HEK293 (cell line): ENCODE data around the gene SIX2.

Experiments used
- YY2 ChIP-seq: fragments of 450-650 bp; formaldehyde crosslinking; IDR thresholded peaks from 2 replicates; pipeline ENCODE4 v1.5.1; 2016; ENCODE audit warnings: missing biosample characterization, missing genetic modification characterization
- ZBTB48 ChIP-seq: fragments of 450-650 bp; formaldehyde crosslinking; IDR thresholded peaks from 2 replicates; pipeline ENCODE4 v1.5.1; 2016; ENCODE audit warnings: missing biosample characterization, missing genetic modification characterization
- ZEB2 ChIP-seq: fragments of 450-650 bp; formaldehyde crosslinking; IDR thresholded peaks from 2 replicates; pipeline ENCODE4 v1.5.1; 2016; ENCODE audit warnings: missing biosample characterization, missing genetic modification characterization
- ZFP37 ChIP-seq: fragments of 450-650 bp; formaldehyde crosslinking; IDR thresholded peaks from 2 replicates; pipeline ENCODE4 v1.5.1; 2016; ENCODE audit warnings: missing biosample characterization, missing genetic modification characterization
- ZNF10 ChIP-seq: fragments of 450-650 bp; formaldehyde crosslinking; IDR thresholded peaks from 2 replicates; pipeline ENCODE4 v1.5.1; 2017; ENCODE audit warnings: missing biosample characterization, missing genetic modification characterization
- ZNF112 ChIP-seq: fragments of 450-650 bp; formaldehyde crosslinking; IDR thresholded peaks from 2 replicates; pipeline ENCODE4 v1.5.0; 2017; ENCODE audit warnings: missing biosample characterization, missing genetic modification characterization
- ZNF169 ChIP-seq: fragments of 450-650 bp; formaldehyde crosslinking; IDR thresholded peaks from 2 replicates; pipeline ENCODE4 v1.5.1; 2016; ENCODE audit warnings: missing biosample characterization, missing genetic modification characterization
- ZNF174 ChIP-seq: fragments of 450-650 bp; formaldehyde crosslinking; IDR thresholded peaks from 2 replicates; pipeline ENCODE4 v1.5.0; 2017; ENCODE audit warnings: missing biosample characterization, mild to moderate bottlenecking, missing genetic modification characterization
- ZNF184 ChIP-seq: fragments of 450-650 bp; IDR thresholded peaks from 2 replicates; pipeline ENCODE4 v1.5.1; 2018; ENCODE audit warnings: missing biosample characterization, mild to moderate bottlenecking, missing genetic modification characterization
- ZNF248 ChIP-seq: fragments of 450-650 bp; formaldehyde crosslinking; IDR thresholded peaks from 2 replicates; pipeline ENCODE4 v1.5.1; 2017; ENCODE audit warnings: missing biosample characterization, missing genetic modification characterization
- ZNF423 ChIP-seq: fragments of 450-650 bp; formaldehyde crosslinking; IDR thresholded peaks from 2 replicates; pipeline ENCODE4 v1.5.1; 2016; ENCODE audit warnings: missing biosample characterization, missing genetic modification characterization
- ZNF510 ChIP-seq: fragments of 450-650 bp; formaldehyde crosslinking; IDR thresholded peaks from 2 replicates; pipeline ENCODE4 v1.5.1; 2018; ENCODE audit warnings: mild to moderate bottlenecking, missing genetic modification characterization, missing biosample characterization; ENCODE audit not compliant: insufficient replicate concordance
- ZNF596 ChIP-seq: fragments of 450-650 bp; IDR thresholded peaks from 2 replicates; pipeline ENCODE4 v1.5.0; 2018; ENCODE audit warnings: missing biosample characterization, mild to moderate bottlenecking, missing genetic modification characterization, moderate library complexity
- ZNF621 ChIP-seq: fragments of 450-650 bp; formaldehyde crosslinking; IDR thresholded peaks from 2 replicates; pipeline ENCODE4 v1.5.1; 2017; ENCODE audit warnings: missing biosample characterization, missing genetic modification characterization
- ZNF654 ChIP-seq: fragments of 450-650 bp; formaldehyde crosslinking; IDR thresholded peaks from 2 replicates; pipeline ENCODE4 v1.5.1; 2016; ENCODE audit warnings: low read depth, missing biosample characterization, missing genetic modification characterization
- ZNF670 ChIP-seq: fragments of 450-650 bp; formaldehyde crosslinking; IDR thresholded peaks from 2 replicates; pipeline ENCODE4 v1.5.1; 2016; ENCODE audit warnings: missing biosample characterization, missing genetic modification characterization, low read depth
- ZNF791 ChIP-seq: fragments of 450-650 bp; formaldehyde crosslinking; IDR thresholded peaks from 2 replicates; pipeline ENCODE4 v1.5.1; 2016; ENCODE audit warnings: missing biosample characterization, missing genetic modification characterization
- ZNF830 ChIP-seq: fragments of 450-650 bp; IDR thresholded peaks from 2 replicates; pipeline ENCODE4 v1.5.0; 2018; ENCODE audit warnings: missing biosample characterization, missing genetic modification characterization, low read depth, mild to moderate bottlenecking, moderate library complexity
- TF ChIP-seq, protein P1 (sequence below): fragments of 450-650 bp; formaldehyde crosslinking; IDR thresholded peaks from 2 replicates; pipeline ENCODE4 v1.5.0; 2017; ENCODE audit warnings: missing biosample characterization, missing genetic modification characterization, borderline replicate concordance
- TF ChIP-seq, protein P2 (sequence below): fragments of 450-650 bp; formaldehyde crosslinking; IDR thresholded peaks from 2 replicates; pipeline ENCODE4 v1.5.1; 2016; ENCODE audit warnings: missing biosample characterization, missing genetic modification characterization
- TF ChIP-seq, protein P3 (sequence below): fragments of 450-650 bp; formaldehyde crosslinking; IDR thresholded peaks from 2 replicates; pipeline ENCODE4 v1.5.1; 2017; ENCODE audit warnings: missing biosample characterization, mild to moderate bottlenecking, missing genetic modification characterization, moderate library complexity
- TF ChIP-seq, protein P4 (sequence below): fragments of 450-650 bp; formaldehyde crosslinking; IDR thresholded peaks from 2 replicates; pipeline ENCODE4 v1.5.1; 2017; ENCODE audit warnings: missing biosample characterization, missing genetic modification characterization
- TF ChIP-seq, protein P5 (sequence below): fragments of 450-650 bp; formaldehyde crosslinking; IDR thresholded peaks from 2 replicates; pipeline ENCODE4 v1.5.1; 2016; ENCODE audit warnings: missing biosample characterization, missing genetic modification characterization
- TF ChIP-seq, protein P6 (sequence below): fragments of 450-650 bp; formaldehyde crosslinking; IDR thresholded peaks from 2 replicates; pipeline ENCODE4 v1.5.1; 2016; ENCODE audit warnings: missing biosample characterization, missing genetic modification characterization
- TF ChIP-seq, protein P7 (sequence below): fragments of 450-650 bp; formaldehyde crosslinking; IDR thresholded peaks from 2 replicates; pipeline ENCODE4; 2016; ENCODE audit warnings: missing biosample characterization, missing genetic modification characterization
- TF ChIP-seq, protein P8 (sequence below): fragments of 450-650 bp; formaldehyde crosslinking; IDR thresholded peaks from 2 replicates; pipeline ENCODE4 v1.5.1; 2016; ENCODE audit warnings: missing biosample characterization, missing genetic modification characterization
- TF ChIP-seq, protein P9 (sequence below): fragments of 450-650 bp; formaldehyde crosslinking; IDR thresholded peaks from 2 replicates; pipeline ENCODE4 v1.5.1; 2016; ENCODE audit warnings: missing biosample characterization, missing genetic modification characterization

The SIX2 gene

DNA sequence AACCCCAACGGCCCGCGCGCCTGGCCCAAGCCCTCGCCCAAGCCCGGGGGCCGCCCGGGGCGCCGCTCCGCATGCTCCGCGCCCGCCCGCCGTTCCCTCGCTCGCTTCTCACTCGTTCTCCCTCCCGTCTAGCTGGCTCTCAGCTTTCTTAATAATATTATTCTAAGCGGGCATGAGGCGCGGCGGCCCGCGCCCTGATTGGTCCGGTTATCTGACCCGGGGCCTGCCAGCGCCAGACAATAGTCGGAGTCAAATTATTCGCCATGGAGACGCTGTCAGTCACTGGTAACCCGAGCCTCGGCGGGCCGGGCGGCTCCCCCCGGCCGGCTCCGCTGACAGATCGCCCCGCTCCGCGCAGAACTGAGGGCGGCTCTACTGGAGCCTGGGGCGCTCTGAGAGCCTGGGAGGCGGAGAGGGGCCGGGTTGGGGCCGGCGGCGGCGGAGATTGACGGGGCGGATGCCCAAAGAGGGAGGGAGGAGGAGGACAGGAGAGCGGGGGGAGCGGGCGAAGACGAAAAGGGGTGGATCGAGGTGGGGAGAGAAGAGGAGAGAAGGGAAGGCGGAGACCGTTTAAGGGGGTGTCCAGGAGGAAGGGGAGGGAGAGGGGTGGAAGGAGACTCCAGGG lies at the start of gene SIX2 (continued):
- TF ChIP-seq, protein P1, sequence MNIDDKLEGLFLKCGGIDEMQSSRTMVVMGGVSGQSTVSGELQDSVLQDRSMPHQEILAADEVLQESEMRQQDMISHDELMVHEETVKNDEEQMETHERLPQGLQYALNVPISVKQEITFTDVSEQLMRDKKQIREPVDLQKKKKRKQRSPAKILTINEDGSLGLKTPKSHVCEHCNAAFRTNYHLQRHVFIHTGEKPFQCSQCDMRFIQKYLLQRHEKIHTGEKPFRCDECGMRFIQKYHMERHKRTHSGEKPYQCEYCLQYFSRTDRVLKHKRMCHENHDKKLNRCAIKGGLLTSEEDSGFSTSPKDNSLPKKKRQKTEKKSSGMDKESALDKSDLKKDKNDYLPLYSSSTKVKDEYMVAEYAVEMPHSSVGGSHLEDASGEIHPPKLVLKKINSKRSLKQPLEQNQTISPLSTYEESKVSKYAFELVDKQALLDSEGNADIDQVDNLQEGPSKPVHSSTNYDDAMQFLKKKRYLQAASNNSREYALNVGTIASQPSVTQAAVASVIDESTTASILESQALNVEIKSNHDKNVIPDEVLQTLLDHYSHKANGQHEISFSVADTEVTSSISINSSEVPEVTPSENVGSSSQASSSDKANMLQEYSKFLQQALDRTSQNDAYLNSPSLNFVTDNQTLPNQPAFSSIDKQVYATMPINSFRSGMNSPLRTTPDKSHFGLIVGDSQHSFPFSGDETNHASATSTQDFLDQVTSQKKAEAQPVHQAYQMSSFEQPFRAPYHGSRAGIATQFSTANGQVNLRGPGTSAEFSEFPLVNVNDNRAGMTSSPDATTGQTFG (tag by site-specific recombination), result no peak
- TF ChIP-seq ZBTB48 (tag by site-specific recombination) (peak; percentile 67), YY2 (no peak), ZNF174 (tag by site-specific recombination) (no peak), ZNF791 (tag by site-specific recombination) (no peak), ZNF112 (tag by site-specific recombination) (no peak), ZNF510 (tag by site-specific recombination) (no peak), ZNF621 (no peak), ZEB2 (tag by site-specific recombination) (peak; percentile 90), ZNF423 (tag by site-specific recombination) (no peak), ZNF670 (tag by site-specific recombination) (no peak), ZFP37 (tag by site-specific recombination) (no peak), ZNF830 (no peak), ZNF654 (no peak), ZNF169 (tag by site-specific recombination) (no peak), ZNF596 (tag by site-specific recombination) (peak; percentile 75; the same call in 1 of the 2 replicates), ZNF10 (no peak), ZNF184 (tag by site-specific recombination) (no peak), ZNF248 (tag by site-specific recombination) (no peak)
- TF ChIP-seq, protein P2, sequence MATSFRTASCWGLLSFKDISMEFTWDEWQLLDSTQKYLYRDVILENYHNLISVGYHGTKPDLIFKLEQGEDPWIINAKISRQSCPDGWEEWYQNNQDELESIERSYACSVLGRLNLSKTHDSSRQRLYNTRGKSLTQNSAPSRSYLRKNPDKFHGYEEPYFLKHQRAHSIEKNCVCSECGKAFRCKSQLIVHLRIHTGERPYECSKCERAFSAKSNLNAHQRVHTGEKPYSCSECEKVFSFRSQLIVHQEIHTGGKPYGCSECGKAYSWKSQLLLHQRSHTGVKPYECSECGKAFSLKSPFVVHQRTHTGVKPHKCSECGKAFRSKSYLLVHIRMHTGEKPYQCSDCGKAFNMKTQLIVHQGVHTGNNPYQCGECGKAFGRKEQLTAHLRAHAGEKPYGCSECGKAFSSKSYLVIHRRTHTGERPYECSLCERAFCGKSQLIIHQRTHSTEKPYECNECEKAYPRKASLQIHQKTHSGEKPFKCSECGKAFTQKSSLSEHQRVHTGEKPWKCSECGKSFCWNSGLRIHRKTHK (tag by site-specific recombination), result no peak
- TF ChIP-seq, protein P3, sequence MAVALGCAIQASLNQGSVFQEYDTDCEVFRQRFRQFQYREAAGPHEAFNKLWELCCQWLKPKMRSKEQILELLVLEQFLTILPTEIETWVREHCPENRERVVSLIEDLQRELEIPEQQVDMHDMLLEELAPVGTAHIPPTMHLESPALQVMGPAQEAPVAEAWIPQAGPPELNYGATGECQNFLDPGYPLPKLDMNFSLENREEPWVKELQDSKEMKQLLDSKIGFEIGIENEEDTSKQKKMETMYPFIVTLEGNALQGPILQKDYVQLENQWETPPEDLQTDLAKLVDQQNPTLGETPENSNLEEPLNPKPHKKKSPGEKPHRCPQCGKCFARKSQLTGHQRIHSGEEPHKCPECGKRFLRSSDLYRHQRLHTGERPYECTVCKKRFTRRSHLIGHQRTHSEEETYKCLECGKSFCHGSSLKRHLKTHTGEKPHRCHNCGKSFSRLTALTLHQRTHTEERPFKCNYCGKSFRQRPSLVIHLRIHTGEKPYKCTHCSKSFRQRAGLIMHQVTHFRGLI (tag by site-specific recombination), result no peak
- TF ChIP-seq, protein P4, sequence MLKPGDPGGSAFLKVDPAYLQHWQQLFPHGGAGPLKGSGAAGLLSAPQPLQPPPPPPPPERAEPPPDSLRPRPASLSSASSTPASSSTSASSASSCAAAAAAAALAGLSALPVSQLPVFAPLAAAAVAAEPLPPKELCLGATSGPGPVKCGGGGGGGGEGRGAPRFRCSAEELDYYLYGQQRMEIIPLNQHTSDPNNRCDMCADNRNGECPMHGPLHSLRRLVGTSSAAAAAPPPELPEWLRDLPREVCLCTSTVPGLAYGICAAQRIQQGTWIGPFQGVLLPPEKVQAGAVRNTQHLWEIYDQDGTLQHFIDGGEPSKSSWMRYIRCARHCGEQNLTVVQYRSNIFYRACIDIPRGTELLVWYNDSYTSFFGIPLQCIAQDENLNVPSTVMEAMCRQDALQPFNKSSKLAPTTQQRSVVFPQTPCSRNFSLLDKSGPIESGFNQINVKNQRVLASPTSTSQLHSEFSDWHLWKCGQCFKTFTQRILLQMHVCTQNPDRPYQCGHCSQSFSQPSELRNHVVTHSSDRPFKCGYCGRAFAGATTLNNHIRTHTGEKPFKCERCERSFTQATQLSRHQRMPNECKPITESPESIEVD (tag by site-specific recombination), result no peak
- TF ChIP-seq, protein P5, sequence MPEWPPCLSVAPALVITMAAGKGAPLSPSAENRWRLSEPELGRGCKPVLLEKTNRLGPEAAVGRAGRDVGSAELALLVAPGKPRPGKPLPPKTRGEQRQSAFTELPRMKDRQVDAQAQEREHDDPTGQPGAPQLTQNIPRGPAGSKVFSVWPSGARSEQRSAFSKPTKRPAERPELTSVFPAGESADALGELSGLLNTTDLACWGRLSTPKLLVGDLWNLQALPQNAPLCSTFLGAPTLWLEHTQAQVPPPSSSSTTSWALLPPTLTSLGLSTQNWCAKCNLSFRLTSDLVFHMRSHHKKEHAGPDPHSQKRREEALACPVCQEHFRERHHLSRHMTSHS, result no peak
- TF ChIP-seq, protein P6, sequence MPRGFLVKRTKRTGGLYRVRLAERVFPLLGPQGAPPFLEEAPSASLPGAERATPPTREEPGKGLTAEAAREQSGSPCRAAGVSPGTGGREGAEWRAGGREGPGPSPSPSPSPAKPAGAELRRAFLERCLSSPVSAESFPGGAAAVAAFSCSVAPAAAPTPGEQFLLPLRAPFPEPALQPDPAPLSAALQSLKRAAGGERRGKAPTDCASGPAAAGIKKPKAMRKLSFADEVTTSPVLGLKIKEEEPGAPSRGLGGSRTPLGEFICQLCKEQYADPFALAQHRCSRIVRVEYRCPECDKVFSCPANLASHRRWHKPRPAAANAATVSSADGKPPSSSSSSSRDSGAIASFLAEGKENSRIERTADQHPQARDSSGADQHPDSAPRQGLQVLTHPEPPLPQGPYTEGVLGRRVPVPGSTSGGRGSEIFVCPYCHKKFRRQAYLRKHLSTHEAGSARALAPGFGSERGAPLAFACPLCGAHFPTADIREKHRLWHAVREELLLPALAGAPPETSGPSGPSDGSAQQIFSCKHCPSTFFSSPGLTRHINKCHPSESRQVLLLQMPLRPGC, result no peak
- TF ChIP-seq, protein P7, sequence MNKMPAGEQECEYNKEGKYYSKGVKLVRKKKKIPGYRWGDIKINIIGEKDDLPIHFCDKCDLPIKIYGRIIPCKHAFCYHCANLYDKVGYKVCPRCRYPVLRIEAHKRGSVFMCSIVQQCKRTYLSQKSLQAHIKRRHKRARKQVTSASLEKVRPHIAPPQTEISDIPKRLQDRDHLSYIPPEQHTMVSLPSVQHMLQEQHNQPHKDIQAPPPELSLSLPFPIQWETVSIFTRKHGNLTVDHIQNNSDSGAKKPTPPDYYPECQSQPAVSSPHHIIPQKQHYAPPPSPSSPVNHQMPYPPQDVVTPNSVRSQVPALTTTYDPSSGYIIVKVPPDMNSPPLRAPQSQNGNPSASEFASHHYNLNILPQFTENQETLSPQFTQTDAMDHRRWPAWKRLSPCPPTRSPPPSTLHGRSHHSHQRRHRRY, result no peak
- TF ChIP-seq, protein P8, sequence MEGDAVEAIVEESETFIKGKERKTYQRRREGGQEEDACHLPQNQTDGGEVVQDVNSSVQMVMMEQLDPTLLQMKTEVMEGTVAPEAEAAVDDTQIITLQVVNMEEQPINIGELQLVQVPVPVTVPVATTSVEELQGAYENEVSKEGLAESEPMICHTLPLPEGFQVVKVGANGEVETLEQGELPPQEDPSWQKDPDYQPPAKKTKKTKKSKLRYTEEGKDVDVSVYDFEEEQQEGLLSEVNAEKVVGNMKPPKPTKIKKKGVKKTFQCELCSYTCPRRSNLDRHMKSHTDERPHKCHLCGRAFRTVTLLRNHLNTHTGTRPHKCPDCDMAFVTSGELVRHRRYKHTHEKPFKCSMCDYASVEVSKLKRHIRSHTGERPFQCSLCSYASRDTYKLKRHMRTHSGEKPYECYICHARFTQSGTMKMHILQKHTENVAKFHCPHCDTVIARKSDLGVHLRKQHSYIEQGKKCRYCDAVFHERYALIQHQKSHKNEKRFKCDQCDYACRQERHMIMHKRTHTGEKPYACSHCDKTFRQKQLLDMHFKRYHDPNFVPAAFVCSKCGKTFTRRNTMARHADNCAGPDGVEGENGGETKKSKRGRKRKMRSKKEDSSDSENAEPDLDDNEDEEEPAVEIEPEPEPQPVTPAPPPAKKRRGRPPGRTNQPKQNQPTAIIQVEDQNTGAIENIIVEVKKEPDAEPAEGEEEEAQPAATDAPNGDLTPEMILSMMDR, result no peak
- TF ChIP-seq, protein P9, sequence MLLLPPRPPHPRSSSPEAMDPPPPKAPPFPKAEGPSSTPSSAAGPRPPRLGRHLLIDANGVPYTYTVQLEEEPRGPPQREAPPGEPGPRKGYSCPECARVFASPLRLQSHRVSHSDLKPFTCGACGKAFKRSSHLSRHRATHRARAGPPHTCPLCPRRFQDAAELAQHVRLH (tag by site-specific recombination), result no peak
